ENCODE data around the gene UBE2O. TPM values are rescaled to one million over a fixed set of nuclear protein-coding genes. Genes with fewer than 3 reads are reported as not detected.

Gene UBE2O
- total RNA-seq, 1 experiment from 2014 or later: 19.5 TPM

DNA sequence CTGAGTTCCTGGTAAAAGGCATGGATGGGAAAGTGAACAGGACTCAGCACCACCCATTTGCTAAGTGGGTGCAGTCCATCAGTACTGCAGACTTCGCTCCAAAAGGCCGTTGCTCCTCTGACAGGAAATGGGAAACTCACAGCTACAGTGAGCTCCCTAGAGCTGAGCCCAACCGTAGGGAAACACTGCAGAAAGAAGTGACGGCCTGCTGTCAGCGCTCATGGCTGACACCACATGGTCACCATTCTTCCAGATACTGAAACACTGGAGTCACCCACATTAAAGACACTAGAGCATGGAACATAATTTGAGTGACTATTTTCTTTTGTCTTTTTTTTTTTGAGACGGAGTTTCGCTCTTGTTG is 31.9 kb downstream of the UBE2O start:
- CTCF ChIA-PET: no interaction called here

DNA sequence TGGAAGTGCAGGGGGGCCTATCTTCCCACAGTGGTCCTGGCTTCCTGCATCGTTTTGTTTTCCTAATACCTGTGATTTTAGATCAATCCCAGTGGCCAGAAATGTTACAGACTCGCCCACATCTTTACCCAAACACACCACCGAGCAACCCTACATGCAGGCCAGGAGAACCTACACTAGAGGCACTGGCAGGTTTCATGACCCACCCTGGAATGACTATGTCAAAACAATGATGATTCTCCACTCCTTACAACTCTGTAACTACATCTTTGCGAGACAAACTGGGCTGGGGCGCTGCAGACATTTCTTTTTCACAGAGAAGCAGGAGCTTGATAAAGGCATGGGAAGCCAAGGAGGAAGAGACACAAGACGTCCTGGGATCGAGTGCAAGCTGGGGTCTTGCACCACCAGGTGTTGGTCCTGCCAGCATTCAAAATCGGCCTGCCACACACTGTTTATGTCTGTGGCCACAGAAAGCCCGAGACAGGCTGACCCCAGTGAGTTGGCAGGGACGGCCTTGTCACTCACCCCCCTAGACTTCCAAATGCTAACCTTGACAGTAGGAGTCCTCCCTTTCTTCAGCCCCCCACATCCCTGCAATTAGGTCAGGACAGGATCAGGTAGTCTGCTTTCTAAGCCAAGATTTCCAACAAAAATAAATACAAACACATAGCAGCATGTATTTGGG is 32.5 kb downstream of the UBE2O start:
- Mint-ChIP-seq H3K27me3 (ENCODE audit: insufficient read depth, unreplicated experiment) (no peaks in the 10 kb centered on the region), H3K4me1 (ENCODE audit: insufficient read depth, unreplicated experiment) (no peaks in the 10 kb centered on the region), H3K4me3 (ENCODE audit: unreplicated experiment) (no peak overlapping the region), H3K36me3 (ENCODE audit: insufficient read depth, unreplicated experiment) (peaks cover under 1% of the 10 kb centered on the region), H3K9me3 (ENCODE audit: unreplicated experiment) (no peaks in the 10 kb centered on the region), H3K27ac (ENCODE audit: low read depth, unreplicated experiment) (no peak overlapping the region)
- intact Hi-C loops (cut with micrococcal nuclease): no loop called here
- no peak for DNase-seq (ENCODE audit: unreplicated experiment)
- no TSS peak for BruUV-seq (replicated peaks)
- no peak for TF ChIP-seq CTCF (IDR thresholded peaks at IDR 0.05; ENCODE audit: unreplicated experiment)
- POLR2A ChIA-PET: interaction anchor here (0.9 kb wide), 1 partner anchor 26 kb away, joined by 4 read pairs; no protein-coding TSS in a partner anchor
- CTCF ChIA-PET: no interaction called here

More for the DNA sequence above, 31.9 kb downstream of the UBE2O start:
- Mint-ChIP-seq H3K36me3 (ENCODE audit: insufficient read depth, unreplicated experiment) (no peaks in the 10 kb centered on the region), H3K4me3 (ENCODE audit: unreplicated experiment) (no peak overlapping the region), H3K27me3 (ENCODE audit: insufficient read depth, unreplicated experiment) (no peaks in the 10 kb centered on the region), H3K4me1 (ENCODE audit: insufficient read depth, unreplicated experiment) (no peaks in the 10 kb centered on the region), H3K9me3 (ENCODE audit: unreplicated experiment) (no peaks in the 10 kb centered on the region), H3K27ac (ENCODE audit: low read depth, unreplicated experiment) (no peak overlapping the region)
- intact Hi-C loops (cut with micrococcal nuclease): no loop called here
- no peak for TF ChIP-seq CTCF (IDR thresholded peaks at IDR 0.05; ENCODE audit: unreplicated experiment)
- no TSS peak for BruUV-seq (replicated peaks)
- POLR2A ChIA-PET: interaction anchor here (0.9 kb wide), 1 partner anchor 26 kb away, joined by 4 read pairs; no protein-coding TSS in a partner anchor
- no peak for DNase-seq (ENCODE audit: unreplicated experiment)

DNA sequence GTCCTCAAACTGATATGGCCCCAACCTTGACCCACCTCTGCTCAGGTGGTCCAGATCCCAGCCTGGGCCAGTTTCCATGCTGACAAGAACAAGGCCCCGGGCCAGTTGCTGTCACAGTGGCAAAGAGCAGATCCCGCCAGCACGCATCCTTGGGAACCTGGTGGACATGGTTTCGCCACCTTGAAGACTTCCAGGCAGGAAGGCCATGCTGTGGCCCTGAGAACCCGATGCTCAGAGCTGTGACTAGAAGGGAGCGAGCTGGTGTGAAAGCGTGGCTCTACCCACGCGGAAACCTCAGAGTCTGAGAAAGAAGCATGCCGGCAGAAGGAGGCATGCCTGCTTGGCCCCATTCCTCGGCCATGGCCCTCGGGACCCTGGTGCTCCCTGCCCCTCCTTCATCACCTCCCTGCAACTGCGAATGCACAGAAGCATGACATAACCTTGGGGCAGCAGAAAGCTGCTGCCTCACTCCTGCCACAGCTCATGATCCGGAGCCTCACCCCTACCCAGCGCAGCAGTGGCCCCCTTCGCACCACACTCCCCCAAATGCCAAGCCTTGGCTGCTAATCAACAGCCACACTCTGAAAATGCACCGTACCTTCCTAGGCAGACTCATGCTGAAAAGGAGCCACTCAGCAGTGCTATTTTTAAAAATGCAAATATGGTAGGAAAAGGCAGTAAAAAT is 33.2 kb downstream of the UBE2O start:
- Mint-ChIP-seq H3K36me3 (ENCODE audit: insufficient read depth, unreplicated experiment) (peaks cover 6% of the 10 kb centered on the region), H3K4me3 (ENCODE audit: unreplicated experiment) (no peak overlapping the region), H3K27me3 (ENCODE audit: insufficient read depth, unreplicated experiment) (no peaks in the 10 kb centered on the region), H3K27ac (ENCODE audit: low read depth, unreplicated experiment) (no peak overlapping the region), H3K4me1 (ENCODE audit: insufficient read depth, unreplicated experiment) (no peaks in the 10 kb centered on the region), H3K9me3 (ENCODE audit: unreplicated experiment) (no peaks in the 10 kb centered on the region)
- CTCF ChIA-PET: interaction anchor here (0.6 kb wide), 1 partner anchor 84 kb away, joined by 3 read pairs; no protein-coding TSS in a partner anchor
- BruUV-seq (replicated peaks): no TSS peak
- POLR2A ChIA-PET: no interaction called here
- DNase-seq (ENCODE audit: unreplicated experiment): no peak
- intact Hi-C loops (cut with micrococcal nuclease): no loop called here
- TF ChIP-seq CTCF (IDR thresholded peaks at IDR 0.05; ENCODE audit: unreplicated experiment): no peak

DNA sequence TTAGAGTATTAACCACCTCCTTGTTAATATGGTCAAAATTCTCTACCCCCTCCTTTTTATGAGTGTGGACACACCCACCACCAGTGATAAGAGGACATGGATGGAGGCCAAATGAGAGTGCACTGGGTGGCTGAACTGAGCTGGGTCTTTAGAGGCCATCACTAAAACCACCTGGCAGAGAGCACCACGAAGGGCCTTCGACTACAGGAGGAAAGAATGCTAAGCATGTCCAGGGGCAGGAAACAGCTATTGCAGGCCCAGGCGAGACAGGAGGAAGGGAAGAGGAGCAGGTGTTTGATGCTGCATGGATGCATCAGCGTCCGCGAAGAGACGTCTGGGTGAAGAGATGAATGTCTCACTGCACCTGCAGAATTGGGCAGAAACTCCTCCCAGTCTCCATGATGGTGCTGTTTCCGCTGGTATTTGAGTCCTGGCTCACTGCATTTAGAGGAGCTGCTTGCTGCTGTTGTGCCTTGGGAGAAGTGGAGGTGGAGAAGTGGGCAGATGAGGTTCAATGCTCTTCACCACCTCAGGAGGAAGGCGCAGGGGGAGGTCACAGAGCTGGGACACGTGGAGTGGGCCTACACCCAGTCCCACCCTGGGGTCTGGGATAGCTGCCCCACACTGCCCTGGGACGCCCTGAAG is 35.3 kb downstream of the UBE2O start:
- BruUV-seq (replicated peaks): no TSS peak
- no peak for DNase-seq (ENCODE audit: unreplicated experiment)
- Mint-ChIP-seq H3K4me1 (ENCODE audit: insufficient read depth, unreplicated experiment) (no peaks in the 10 kb centered on the region), H3K9me3 (ENCODE audit: unreplicated experiment) (no peaks in the 10 kb centered on the region), H3K4me3 (ENCODE audit: unreplicated experiment) (no peak overlapping the region), H3K27ac (ENCODE audit: low read depth, unreplicated experiment) (no peak overlapping the region), H3K36me3 (ENCODE audit: insufficient read depth, unreplicated experiment) (peaks cover 9% of the 10 kb centered on the region), H3K27me3 (ENCODE audit: insufficient read depth, unreplicated experiment) (no peaks in the 10 kb centered on the region)
- CTCF ChIA-PET: interaction anchor here (0.5 to 5.4 kb wide), 7 partner anchors 10 to 41 kb away, joined by 3 to 44 read pairs (median 3); no protein-coding TSS in a partner anchor
- intact Hi-C loops (cut with micrococcal nuclease): no loop called here
- POLR2A ChIA-PET: interaction anchor here (0.6 kb wide), 1 partner anchor 87 kb away, joined by 3 read pairs; no protein-coding TSS in a partner anchor
- no peak for TF ChIP-seq CTCF (IDR thresholded peaks at IDR 0.05; ENCODE audit: unreplicated experiment)

All from MCF 10A (cell line).